Fibroblast of skin of right quadriceps (primary cell): ENCODE results near the gene CAPN10.

Experiments used
- DNase-seq: peaks from one replicate; pipeline ENCODE4 v3.0.0-alpha.2; 2013

The CAPN10 gene

DNA sequence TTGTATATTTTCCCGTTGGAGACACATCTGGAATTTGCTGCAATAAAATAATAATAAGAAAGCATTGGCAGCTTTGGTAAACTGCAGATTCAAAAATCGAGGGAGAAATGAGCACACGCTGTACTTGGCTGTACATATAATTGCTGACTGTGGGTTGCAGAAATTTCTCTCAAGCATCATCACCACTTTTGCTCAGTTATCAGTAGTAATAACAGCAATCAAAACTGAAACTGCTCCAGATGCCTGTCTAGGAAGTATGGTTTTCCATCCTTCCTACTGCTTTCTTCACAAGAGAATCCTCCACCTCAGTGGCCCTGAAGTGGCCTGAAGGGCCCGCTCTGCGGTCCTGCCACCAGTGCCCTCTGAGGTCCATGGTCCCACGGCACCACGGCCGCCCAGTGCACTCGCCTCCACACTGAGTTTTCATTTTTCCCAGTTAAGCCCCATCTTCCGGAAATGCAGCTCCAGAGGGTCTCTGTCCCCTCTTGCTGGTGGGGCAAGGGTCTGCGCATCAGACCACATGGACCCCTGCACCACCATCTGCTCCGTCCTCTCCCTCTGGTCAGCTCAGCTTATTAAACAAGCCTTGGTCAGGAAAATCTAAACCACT lies 22.5 kb upstream of the CAPN10 start:
- no peak for DNase-seq

DNA sequence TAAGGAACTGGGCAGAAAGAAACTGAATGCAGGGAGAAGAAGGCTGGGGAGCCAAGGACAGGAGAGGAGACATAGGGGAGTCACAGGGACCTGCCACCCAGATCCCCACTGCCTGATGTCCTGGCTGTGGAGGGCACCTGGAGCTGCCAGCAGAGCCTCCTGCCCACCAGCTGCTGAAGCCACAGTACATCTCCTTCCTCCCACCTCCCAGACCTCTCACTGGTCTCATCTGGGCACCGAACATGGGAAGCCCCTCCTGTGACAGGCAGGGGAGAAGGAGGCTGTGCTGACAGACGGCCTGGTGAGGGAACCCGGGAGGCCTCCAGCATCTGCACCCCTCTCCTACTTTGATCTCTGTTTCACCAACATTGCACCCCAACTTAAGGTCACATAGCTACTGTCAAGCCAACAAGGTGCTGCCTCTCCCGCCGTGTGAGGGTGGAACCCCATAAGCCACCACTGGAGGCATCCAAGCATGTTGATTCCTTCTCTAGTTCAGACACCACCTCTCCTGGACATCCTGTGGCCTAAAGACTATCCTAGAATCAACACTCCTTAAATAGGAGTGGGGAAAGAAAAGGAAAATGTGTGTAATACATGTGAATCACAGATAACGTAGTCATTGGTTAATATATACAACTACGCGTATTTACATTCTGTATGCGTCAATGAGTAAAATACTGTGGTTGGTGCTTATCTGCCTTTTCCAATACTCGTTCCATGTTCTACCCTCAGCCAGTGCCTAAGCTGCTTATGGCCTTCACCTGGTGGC lies 21.8 kb upstream of the CAPN10 start:
- no peak for DNase-seq

DNA sequence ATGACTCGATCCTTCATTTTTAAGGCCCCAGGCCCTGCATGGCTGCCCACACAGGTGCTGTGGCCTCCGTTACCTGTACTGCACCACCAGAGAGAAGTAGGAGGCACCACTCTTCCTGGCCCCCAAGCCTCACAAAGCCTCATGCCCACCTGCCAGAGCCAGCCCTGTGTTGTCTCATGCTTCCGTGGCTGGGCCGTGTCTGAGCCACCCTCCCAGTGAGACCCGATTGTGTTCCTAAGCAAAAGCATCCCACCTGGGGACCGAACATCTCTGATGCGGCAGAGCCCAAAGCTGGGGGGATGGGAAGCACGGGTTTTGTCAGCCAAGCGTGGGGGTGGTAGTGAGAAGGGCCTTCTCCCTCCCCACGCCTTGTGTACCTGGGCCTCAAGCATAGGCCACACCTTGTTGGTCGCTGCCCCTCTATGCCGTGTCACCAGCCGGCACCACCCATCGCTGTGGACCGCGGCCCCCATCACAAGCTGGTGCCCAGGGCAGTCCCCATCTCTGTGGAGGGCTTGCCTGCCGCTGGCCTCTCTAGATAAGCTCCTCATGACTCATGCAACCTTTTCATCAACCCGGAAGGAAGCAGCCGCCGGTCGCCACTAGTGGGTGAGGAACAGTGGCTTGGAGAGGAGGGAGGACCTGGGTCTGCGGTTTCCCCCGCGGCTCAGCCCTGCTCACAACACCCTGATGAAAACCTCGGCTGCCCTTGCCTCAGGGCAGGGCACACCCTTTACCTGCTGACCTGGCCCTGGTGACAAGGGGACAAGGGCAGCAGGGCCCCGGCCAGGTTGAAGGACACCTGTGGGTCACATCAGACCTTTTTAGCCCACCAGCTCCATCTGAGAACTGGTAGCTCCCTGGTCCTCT lies 21.0 kb upstream of the CAPN10 start:
- DNase-seq, result peak; percentile 40

DNA sequence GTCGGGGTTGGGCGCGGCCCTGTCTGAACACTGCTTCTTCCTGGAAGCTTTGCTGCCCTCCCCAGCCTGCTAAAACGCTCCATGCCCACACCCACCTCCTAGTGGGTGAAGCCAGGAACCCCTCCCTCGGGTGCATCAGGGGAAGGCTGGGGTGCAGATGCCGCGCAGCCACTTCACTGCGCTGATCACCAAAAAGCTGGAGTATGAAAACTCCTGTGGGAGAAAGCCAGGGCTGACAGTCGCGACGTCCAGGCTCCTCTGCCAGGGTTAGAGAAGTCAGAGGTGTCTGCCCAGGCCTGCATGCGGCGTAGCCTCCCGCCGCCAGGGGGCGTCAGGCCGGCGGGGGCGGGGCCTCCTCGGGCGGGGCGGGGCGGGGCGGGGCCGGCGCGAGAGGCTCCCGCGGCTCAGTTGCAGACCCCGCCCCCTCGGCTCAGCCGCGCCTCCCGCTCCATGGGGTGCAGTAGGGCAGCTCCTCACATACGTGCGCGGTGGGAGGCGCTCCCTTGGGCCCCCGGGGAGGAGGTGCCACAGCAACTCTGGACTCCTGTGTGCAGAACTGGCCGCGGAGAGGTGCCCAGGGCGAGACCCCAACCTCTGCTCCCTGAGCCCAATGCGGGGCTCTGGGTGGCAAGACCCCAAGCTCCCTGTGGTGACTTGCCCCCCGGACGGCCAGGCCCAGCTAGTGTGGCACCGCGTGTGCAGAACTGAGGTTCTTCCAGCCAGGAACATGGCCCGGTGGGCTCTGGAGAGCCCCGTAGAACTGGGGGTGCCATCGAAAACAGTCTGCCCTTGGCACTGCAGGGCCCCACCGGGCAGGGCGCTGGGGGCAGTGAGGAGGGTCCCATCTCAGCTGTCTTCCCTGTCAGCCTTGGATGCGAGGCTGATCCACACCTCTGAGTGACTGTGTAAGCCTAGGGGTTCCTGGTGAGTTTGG lies 20.1 kb upstream of the CAPN10 start:
- DNase-seq, result peak; percentile 80

DNA sequence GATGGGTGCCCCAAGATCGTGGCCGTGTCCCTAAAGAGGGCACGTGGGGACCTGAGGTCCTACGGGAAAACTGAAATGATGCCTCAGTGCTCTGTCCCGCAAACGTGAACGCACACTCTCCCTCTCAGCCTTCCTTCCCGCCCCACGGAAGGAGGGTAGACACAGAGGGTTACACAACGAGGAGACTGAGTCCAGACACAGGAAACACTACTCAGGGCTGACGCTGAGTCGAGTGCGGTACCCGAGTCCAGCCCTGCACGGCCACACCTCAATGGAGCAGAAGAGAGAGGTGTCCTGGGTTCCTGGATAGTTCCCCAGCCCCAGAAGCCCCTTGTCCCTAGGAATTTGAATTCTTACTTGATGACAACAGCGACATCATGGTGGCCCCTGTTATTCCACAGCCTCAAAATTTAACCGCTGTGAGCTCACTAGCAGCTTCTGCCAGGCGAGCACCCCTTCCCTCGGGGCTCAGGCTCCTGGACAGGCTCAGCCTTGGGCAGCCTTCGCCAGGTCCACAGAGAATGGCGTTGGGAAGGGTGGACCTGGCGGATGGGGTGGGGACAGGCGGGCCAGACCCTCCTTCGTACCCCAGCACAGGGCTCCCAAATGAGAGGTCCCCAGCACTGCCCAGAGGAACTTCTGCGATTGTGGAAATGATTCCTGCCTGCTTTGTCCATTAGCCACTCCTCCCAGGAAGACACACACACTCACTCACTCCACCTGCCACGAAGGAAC lies 19.2 kb upstream of the CAPN10 start:
- no peak for DNase-seq

DNA sequence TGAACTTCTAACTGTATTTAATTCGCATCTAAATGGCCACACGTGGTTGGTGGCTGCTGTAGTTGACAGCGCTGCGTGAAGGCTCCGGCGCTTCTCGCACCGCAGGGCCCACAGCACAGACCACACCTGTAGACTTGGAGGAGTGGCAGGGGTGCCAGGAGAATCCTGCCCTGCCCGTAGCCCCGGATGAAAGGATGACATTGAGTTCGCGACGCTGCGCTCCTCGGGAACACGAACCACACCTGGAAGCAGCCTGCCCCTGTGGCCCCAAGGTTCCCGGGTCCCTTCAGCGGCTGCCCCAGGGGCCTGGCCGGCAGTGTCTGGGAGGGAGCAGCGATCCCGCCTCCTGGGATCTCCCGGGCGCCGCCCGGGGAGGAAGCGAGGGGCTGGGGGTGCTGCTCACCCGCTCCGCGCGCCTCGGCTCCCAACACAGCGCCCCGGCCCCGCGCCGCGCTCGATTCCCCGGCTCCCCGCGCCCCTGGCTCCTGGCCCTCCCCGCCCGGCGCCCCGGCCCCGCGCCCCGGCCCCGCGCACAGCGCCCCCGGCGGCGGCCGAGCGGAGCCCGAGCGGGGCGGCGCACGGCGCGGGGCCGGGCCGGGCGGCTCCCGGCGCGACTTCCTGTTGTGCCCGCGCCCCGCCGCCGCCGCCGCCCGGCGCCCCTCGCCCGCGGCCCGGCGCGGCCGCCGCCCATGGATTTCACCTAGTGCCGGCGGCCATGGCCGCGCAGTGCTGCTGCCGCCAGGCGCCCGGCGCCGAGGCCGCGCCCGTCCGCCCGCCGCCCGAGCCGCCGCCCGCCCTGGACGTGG lies 18.5 kb upstream of the CAPN10 start, which contains the start of gene RNPEPL1:
Gene RNPEPL1, plus strand, starts transcription at position 613 of the 806 bp plus-strand sequence. Its CDS starts 103 bp downstream, at position 716.
- DNase-seq, result peak; percentile 31

DNA sequence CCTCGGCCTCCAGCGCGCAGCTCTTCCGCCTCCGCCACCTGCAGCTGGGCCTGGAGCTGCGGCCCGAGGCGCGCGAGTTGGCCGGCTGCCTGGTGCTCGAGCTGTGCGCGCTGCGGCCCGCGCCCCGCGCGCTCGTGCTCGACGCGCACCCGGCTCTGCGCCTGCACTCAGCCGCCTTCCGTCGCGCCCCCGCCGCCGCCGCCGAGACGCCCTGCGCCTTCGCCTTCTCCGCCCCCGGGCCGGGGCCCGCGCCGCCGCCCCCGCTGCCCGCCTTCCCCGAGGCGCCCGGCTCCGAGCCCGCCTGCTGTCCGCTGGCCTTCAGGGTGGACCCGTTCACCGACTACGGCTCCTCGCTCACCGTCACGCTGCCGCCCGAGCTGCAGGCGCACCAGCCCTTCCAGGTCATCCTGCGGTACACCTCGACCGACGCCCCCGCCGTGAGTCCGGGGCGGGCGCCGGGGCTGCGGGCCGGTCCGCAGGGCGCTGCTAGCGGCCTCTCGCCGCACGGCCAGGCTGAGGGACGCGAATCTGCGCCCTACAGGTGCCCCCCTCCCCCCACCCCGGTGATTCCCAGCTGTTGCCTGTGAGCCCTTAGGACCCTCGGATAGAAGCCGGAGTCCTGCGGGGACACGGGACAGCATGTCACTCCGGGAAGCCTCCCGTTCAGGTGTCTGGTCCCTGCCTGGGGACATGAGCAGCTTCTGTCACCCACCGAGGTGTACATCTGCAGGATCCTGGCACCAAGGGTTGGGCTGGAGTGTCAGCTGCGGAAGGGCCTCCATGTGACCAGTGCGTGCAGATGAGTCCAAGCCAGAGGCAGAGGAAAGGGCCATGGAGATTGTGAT lies 17.6 kb upstream of the CAPN10 start:
- peak; percentile 50 for DNase-seq

DNA sequence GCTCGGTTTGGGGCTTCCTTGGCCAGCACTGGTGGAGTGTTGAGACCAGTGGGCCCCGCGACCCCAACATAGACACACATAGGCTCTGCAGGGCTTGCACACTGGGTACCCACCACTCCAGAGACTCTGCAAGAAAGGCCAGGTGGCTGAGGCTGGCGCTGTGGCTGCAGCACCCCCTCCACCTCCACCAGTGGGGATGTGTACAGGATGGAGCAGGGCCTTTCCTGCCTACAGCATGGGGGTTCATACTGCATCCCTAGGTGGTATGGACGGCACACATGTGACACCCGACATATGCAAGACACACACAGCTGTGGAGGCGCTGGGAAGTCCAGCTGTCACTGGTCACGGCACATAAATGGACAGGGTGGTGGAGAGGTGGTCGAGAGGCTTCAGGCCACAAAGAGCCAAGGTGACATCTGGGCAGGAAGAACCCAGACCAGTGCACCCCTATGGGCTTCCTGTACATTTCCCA lies 17.0 kb upstream of the CAPN10 start:
- no peak for DNase-seq

DNA sequence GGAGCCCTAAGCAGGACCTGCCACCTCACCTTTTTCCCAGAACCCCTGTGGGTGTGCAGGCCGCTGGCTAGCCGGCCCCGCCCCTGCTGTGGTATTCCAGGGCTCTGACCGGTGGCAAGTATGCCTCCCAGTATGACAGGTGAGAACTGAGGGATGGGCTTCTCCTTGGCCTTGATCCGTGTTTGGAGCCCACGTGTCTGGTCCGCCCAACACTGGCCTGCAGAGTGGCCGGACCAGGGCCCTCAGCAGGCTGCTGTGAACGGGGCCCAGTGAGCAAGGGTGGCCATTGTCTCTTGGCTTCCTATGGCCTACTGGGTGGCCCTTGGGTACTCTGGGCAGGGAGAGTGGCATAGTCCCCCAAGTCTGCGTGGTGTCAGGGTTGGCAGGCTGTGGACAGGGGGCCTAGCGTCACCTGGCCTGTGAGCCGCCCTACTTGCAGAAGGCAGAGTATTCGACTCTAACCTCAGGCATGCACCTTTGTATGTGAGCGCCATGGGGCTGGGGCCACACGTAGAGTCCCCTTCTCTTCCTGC lies 16.5 kb upstream of the CAPN10 start:
- DNase-seq, result no peak

DNA sequence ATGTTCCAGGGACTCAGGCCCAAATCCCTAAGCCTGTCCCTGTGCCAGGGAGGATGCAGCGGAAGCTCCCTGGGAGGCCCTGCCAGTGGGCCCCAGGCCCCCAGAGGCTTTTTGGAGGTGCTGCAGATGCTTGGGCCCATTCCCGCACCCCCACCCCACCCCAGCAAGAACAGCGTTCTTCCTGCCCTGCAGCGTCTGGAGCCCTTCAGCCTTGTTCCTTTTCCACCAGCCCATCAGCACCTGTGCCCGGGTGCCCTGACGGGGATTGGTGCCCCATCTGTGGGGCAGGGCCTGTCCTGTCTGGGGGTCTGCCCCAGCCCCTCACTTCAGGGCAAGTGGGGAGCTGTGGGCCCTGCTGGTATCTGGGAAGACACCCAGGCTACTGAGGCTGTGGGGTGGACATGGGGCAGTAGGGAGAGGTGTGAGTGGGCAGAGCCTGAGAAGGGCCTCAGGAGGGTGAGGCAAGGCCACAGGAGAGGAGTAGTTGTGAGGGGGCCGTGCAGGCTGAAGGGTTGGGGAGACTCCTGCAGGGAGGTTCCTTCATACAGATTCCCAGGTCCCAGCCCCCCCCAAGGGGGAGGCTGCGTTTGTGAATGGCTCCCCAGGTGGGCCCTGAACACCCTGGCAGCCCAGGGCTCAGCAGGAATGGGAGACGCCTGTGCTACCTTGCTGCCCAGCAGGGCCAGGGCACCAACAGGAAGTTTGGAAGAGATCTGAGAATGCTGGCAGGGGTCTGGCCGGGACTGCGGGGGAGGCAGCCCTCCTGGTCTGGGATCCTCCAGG lies 15.8 kb upstream of the CAPN10 start:
- DNase-seq, result no peak

DNA sequence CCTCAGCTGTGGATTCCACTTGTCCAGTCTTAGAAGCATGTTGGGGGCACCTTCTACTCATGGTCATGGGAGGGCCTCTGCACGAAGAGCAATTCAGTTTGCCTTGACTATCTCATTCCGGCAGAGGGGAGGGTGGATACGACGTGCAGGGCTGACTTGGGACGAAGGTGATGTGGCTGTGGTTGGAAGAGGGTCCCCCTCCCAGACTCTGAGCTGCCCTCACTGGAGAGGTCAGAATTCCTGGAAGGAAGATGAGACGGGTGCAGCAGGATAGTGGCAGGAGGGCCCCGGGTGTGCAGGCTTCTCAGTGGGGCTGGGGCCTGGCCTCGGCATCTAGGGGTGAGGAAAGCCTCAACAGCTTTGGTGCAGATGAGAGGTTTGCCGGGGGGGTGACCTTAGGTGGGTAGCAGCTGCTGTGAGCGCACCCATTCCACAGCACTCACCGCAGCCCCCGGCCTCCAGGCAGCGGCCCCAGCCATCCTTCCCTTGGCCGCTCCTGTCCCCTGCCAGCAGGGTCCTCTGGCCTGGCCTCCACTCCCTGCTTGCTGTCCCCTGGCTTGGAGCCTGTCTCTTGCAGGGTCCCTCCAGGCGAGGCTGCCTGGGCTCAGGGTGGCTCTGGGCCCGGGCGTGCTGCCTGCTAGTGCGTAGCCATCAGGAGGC lies 15.1 kb upstream of the CAPN10 start:
- no peak for DNase-seq

DNA sequence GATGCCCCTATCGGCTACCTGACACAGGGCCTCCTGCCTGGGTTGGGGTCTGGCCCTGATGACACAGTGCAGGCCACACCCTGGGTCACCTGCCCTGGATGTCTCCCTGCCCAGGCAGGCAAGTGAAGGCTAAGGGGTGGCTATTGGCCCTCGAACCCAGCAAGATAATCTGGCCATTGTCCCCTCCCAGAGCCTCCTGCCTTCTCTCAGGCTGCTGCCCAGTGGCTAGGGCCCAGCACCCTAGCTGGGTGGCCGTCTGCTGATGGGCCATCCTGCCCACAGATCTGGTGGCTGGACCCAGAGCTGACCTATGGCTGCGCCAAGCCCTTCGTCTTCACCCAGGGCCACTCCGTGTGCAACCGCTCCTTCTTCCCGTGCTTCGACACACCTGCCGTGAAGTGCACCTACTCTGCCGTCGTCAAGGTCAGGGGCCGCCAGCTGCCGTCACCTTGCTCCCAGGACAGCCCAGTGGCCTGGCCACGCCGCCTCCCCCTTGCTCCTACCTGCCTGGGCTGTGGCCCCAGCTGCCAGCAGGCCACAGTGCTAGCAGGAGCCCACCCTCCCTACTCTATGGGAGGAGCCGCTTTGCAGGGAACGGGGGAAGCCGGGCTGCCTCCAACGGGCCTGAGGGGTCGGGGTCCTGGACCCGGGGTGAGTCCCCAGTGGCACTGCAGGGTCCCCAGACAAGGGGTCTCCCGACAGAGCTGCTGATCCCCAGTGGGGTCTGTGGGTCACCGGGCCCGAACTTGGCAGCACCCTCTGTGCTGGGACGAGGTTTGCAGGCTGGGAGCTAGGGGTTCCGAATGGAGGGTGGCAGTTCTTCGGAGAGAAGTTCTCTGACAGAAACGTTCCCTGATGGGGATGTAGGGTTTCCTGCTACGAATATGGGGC lies 14.1 kb upstream of the CAPN10 start:
- DNase-seq, result no peak

DNA sequence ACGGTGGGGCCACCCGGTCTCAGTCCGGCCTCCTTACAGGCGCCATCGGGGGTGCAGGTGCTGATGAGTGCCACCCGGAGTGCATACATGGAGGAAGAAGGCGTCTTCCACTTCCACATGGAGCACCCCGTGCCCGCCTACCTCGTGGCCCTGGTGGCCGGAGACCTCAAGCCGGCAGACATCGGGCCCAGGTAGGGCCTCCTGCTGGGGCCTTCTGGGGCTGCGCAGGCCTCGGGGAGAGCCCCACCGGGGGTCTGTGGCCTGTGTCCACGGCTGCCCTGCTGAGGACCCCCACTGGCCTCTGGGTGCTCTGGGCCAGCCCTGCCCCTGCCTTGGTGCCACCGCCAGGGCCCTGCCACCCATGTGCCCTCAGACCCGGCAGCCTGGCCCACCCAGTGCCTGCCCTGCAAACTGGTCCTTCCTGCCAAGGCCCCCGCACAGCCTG lies 13.4 kb upstream of the CAPN10 start:
- DNase-seq, result no peak

DNA sequence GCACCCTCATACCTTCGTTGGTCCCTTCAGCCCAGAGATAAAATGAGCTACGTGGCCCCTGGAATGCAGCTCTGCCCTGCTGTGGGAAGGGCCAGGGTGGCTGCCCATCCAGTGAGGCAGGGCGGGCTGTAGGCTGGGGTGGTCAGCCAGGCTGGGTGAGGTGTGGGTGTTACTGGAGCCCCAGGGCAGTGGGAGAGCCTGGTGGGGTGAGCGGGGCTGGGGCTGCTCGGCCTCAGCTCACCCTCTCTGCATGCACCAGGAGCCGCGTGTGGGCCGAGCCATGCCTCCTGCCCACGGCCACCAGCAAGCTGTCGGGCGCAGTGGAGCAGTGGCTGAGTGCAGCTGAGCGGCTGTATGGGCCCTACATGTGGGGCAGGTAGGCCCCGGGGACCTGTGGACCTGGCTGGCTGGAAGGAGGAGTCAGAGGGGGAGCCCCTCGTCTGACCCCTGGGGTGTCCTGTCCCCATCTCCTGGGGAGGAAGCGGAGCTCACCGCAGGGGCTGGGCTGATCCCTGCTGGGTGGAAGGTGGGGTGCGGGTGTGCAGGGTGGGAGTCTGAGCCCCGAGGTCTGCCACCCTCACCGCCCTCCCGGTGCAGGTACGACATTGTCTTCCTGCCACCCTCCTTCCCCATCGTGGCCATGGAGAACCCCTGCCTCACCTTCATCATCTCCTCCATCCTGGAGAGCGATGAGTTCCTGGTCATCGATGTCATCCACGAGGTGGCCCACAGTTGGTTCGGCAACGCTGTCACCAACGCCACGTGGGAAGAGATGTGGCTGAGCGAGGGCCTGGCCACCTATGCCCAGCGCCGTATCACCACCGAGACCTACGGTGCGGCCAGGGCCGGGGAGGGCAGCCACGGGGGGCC lies 12.8 kb upstream of the CAPN10 start:
- DNase-seq, result no peak

DNA sequence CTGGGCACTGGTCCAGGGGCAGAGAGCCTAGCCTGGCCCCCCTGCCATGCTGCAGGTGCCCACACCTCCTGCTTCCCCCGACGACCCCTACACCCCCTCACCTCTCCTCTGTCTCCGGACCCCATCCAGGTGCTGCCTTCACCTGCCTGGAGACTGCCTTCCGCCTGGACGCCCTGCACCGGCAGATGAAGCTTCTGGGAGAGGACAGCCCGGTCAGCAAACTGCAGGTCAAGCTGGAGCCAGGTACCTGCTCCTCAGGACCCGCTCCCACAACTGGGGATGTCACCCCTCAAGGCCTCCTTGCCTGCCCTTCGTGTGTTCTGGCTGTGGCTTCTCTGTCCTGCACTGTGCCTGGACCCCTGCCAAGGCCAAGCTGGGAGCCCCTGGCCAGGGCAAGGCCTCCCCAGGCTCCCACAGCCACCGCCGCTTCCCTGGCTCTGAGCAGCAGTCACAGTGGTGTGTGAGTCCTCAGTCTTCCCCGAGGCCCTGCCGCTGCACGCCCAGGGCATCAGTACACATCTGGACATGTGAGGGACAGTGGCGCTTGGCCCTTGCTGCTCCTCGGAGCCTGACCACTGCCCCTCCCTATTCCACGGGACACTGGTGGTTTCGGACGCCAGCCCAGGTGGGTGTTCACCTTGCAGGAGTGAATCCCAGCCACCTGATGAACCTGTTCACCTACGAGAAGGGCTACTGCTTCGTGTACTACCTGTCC lies 12.0 kb upstream of the CAPN10 start:
- no peak for DNase-seq
